ENCODE results near the gene MYO18B.

Gene MYO18B

GRCh38 chr22:25896098-25896497, 154.1 kb downstream of the MYO18B start:
- DNase-seq (ENCODE audit: low read depth in 2 of 3, low spot score in 1 of 3), result no peak

GRCh38 chr22:25896592-25896991, 154.6 kb downstream of the MYO18B start:
- no peak for DNase-seq (ENCODE audit: low read depth in 2 of 3, low spot score in 1 of 3)

GRCh38 chr22:25898707-25899365, 156.8 kb downstream of the MYO18B start:
- DNase-seq (ENCODE audit: low read depth in 2 of 3, low spot score in 1 of 3), result no peak

- no peak for DNase-seq (ENCODE audit: low read depth in 2 of 3, low spot score in 1 of 3)
These were observed 157.6 kb downstream of the MYO18B start for GRCh38 chr22:25899566-25899965.

GRCh38 chr22:25900390-25900789, 158.4 kb downstream of the MYO18B start:
- no peak for DNase-seq (ENCODE audit: low read depth in 2 of 3, low spot score in 1 of 3)

- DNase-seq (ENCODE audit: low read depth in 2 of 3, low spot score in 1 of 3), result no peak
These were observed 158.9 kb downstream of the MYO18B start for GRCh38 chr22:25900880-25901279.

GRCh38 chr22:25902402-25902801, 160.4 kb downstream of the MYO18B start:
- DNase-seq (ENCODE audit: low read depth in 2 of 3, low spot score in 1 of 3), result no peak

GRCh38 chr22:25903294-25903693, 161.3 kb downstream of the MYO18B start:
- no peak for DNase-seq (ENCODE audit: low read depth in 2 of 3, low spot score in 1 of 3)

- DNase-seq (ENCODE audit: low read depth in 2 of 3, low spot score in 1 of 3), result no peak
These were observed 166.2 kb downstream of the MYO18B start for GRCh38 chr22:25908212-25908611.

- no peak for DNase-seq (ENCODE audit: low read depth in 2 of 3, low spot score in 1 of 3)
These were observed 166.8 kb downstream of the MYO18B start for GRCh38 chr22:25908755-25909154.

GRCh38 chr22:25909614-25910387, 167.8 kb downstream of the MYO18B start:
- no peak for DNase-seq (ENCODE audit: low read depth in 2 of 3, low spot score in 1 of 3)

- DNase-seq (ENCODE audit: low read depth in 2 of 3, low spot score in 1 of 3), result no peak
These were observed 169.4 kb downstream of the MYO18B start for GRCh38 chr22:25911243-25911972.

GRCh38 chr22:25919452-25919851, 177.5 kb downstream of the MYO18B start:
- DNase-seq (ENCODE audit: low read depth in 2 of 3, low spot score in 1 of 3), result no peak

GRCh38 chr22:25922141-25922540, 180.2 kb downstream of the MYO18B start:
- DNase-seq (ENCODE audit: low read depth in 2 of 3, low spot score in 1 of 3), result no peak

GRCh38 chr22:25923914-25924313, 181.9 kb downstream of the MYO18B start:
- DNase-seq (ENCODE audit: low read depth in 2 of 3, low spot score in 1 of 3), result no peak

GRCh38 chr22:25928038-25928437, 186.1 kb downstream of the MYO18B start:
- DNase-seq (ENCODE audit: low read depth in 2 of 3, low spot score in 1 of 3), result no peak

GRCh38 chr22:25929321-25929878, 187.4 kb downstream of the MYO18B start:
- DNase-seq (ENCODE audit: low read depth in 2 of 3, low spot score in 1 of 3), result no peak

GRCh38 chr22:25930083-25930482, 188.1 kb downstream of the MYO18B start:
- no peak for DNase-seq (ENCODE audit: low read depth in 2 of 3, low spot score in 1 of 3)

- DNase-seq (ENCODE audit: low read depth in 2 of 3, low spot score in 1 of 3), result no peak
These were observed 188.9 kb downstream of the MYO18B start for GRCh38 chr22:25930788-25931310.

GRCh38 chr22:25933158-25933788, 191.3 kb downstream of the MYO18B start:
- DNase-seq (ENCODE audit: low read depth in 2 of 3, low spot score in 1 of 3), result no peak
